Stimulated activated CD8-positive, alpha-beta memory T cell treated with anti-CD3 and anti-CD28 coated beads, Interleukin-4, amount 100 ng/mL, for 1 hour (primary cell): ENCODE measurements around the gene COBL.

Experiments used
- DNase-seq, 2 donors: peaks; one replicate each; pipeline ENCODE4 v3.0.0-alpha.2; 2020; ENCODE audit warnings: low read depth in 2 of 2, low spot score in 1 of 2

The COBL gene

DNA sequence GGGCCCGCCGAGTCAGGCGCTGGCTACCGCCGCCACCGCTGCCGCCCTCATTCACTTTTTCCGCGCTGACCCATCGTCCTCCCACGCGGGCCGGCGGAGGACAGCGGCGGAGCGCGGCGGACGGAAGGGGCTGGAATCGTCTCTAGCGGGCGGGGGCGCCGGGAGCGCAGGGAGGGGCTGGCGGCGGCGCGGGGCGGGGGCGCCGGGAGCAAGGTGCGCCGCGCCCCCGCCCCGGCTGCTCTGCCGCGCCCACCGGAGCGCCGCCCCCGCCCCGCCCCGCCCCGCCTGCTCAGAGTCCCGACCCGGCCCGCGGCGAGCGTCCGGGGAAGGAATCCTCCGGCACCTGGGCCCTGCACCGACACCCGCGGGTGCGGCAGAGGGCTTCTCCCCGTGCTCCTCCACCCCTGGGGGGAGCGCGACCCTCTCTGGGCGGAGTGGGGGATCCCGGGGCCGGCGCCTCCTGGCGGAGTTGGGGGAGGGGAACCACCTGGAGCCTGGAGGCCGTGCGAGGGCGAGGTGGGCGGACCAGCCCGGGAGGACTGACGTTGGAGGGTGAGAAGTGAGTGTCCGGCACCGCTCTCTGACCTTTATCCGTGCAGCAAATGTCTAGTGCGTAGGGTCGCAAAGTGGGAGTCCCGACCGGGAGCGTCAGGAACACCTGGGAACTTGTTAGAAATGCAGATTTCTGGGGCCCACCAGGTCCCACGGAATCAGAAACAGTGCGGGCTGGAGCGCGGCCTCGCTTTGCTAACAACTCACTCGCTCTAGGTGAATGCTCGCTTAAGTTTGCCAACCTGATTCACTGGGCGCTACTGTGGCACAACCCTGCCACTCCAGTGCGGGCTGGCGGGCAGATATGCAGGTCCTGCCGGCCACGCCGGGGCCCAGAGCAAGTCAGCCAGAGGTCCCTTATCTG is at the start of gene COBL:
COBL (minus strand) TSS at position 144 of the 916 bp plus-strand sequence. CDS start 176 bp downstream, outside the sequence.
- DNase-seq, result no peak

- DNase-seq, result no peak
Measured at GRCh38 chr7:51366172-51366728, 49.6 kb upstream of the COBL start.

DNA sequence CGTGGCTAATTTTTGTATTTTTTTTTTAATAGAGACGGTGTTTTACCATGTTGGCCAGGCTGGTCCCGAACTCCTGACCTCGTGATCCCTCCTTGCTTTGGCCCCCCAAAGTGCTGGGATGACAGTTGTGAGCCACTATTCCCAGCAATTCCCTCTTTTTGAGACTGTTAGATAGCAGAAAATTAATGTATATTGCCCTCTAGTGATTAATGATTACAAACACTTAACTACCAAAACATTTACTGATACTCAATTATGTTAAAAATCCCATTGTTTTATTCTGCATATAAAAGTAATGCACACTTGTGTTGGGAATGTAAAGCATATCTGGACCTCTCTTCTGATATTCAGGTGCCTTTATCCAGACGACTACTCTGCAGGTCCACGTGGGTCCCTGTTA is 41.2 kb upstream of the COBL start:
- no peak for DNase-seq

DNA sequence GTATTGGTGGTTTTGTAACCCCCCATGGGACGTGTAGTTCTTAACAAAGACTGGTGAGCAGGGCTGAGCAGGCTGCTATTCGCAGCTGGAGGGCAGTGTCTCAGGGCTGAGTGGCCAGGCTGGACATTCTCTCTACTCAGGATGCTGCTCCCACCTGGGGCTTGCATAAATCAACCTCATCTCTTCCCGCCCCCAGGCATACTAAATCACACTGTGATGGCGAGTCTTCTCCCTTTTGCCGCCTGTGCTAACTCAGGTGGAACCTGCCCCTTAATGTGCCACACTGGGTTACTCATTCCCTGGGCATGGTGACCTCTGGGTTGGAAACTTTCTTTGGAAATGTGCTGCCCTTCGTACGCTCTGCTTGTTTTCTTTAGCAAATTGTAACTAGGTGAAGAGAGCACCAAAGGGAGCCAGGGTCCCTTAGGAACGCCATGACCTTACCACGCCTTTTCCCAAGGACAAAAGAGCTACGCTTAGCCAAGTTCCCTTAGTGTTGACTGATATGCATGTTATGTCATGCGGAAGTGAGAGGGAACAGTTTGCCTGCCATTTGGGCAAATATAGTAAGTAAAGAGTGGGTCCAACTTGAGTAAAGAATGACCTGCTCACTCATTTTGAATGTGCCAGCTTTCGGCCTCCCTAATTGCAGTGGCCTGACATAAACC is 40.4 kb upstream of the COBL start:
- DNase-seq, result no peak

GRCh38 chr7:51354897-51355296 is 38.3 kb upstream of the COBL start:
- no peak for DNase-seq

- no peak for DNase-seq
Measured at GRCh38 chr7:51354434-51354833, 37.8 kb upstream of the COBL start.

GRCh38 chr7:51352174-51353100 is 35.8 kb upstream of the COBL start:
- no peak for DNase-seq

DNA sequence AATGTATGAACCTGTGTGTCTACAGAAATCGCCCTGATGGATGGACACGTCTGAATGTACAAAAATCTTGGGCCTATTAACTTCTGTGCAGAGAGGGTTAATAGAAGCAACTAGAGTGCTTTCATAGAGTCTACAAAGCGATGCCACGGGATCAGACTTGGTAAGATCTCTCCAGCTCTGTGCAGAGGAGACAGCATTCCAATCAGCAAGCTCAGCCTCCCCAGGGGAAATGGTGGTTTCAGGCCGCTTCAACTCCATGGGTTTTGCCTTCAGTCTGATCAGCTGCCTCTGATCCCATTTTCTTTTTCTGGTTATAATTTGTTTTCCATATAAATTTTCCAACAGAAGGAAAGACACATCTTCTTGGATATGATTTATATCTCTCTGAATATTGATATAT is 35.1 kb upstream of the COBL start:
- no peak for DNase-seq

GRCh38 chr7:51350546-51350896 is 33.9 kb upstream of the COBL start:
- no peak for DNase-seq

GRCh38 chr7:51349820-51350545 is 33.4 kb upstream of the COBL start:
- no peak for DNase-seq

DNA sequence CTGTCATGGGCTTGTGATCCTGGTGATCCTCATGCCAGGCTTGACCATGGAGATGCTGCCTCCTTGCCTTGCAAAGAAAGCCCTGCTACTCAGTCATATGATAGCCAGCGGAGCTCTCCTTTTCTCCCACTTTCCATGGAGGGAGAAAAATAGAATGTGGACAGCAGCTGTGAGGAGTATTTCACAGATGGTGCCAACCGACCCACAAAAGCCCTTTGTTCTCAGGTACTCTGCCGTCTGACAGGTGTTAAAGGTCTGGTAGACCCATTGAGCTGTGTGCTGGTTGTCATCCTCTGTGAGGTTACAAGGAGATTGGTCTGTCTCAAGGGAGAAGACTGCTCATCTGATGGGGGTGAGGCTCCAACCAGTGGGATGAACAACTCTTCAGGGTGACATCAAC is 29.5 kb upstream of the COBL start:
- no peak for DNase-seq

DNA sequence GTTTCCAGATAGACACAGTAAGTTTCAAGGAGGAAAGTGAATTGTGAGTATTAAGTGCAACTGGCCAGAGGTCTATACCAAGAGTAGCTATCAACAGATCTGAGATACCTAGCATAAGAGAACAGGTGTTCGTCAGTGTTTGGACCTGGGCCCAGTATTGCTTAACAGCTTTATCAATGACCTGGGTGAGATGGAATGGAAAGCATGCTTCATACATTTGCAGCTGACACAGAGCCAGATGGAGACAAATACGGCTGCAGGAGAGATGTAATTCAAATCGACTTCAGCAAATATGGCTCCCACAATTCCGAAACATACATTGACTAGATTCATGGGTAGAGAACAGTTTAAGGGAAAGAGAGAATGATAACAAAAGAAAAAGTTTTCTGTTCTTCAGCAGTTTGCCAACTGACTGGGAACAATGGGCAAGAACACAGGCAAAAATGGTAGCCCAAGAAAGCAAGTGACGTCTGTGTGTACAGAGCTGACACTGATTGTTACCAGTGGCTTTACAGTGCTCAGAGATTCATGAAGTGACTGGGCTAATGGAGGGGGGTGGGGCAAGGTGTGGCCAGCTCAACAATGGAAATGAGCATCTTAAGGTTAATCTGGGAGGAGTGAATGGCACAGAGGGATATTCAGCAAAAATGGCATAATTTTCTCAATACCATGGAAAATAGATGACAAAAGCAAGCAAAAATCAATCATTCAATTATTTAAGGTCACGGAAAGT is 28.0 kb upstream of the COBL start:
- DNase-seq, result no peak

DNA sequence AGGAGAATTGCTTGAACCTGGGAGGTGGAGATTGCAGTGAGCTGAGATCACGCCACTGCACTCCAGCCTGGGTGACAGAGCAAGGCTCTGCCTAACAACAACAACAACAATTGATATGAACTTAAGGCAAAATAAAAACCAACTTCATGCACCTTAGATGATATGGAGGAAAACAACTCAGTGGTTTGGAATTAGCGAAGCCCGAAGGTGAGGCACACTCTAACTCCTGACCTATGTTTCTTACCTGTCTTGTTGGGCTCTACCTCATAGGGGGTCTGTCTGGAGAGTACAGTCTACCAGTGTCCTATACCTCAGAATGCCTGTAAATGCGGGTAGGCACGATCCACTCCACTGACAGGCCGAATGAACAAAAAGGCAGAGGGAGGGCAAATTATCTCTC is 24.3 kb upstream of the COBL start:
- no peak for DNase-seq

GRCh38 chr7:51340029-51340838 is 23.6 kb upstream of the COBL start:
- DNase-seq, result no peak

DNA sequence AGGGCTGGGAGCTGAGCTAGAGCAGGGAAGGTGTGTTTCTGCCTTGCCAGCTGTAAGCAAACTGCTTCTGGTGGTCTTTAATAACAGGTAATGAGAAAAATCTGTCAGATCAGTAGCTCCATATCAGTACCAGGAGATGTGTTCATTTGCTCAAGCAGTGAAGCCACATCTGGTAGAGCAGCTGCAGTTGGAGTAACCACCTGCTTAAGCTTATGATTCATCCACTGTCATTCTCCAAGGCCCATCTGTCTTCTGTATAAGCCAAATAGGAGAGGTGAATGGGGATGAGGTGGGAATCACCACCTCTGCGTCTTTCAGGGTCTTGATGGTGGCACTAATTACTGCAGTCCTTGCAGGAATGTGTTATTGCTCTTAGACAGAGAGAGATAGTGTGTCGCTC is 18.4 kb upstream of the COBL start:
- no peak for DNase-seq

- DNase-seq, result no peak
Measured at GRCh38 chr7:51329696-51330263, 13.2 kb upstream of the COBL start.

DNA sequence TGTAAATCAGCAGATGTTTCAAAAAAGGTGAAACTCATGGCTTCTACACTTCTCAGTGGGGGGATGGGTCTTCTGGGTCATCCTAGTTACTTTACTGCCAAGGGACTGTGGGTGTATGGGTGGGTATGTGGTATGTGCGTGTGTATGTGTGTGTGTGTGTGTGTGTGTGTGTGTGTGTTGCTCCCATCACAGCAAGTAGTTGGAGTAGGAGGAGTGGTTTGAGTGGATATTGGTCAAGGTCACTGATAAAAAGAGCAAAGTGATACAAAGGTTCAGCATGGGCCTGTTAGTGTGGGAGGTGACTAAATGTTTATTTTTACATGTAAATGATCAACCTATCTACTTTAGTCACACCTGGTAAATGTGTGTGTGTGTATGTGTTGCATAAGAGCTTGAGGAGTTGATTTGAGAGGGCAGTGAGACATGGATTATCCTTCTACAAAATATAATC is 11.8 kb upstream of the COBL start:
- DNase-seq, result no peak

DNA sequence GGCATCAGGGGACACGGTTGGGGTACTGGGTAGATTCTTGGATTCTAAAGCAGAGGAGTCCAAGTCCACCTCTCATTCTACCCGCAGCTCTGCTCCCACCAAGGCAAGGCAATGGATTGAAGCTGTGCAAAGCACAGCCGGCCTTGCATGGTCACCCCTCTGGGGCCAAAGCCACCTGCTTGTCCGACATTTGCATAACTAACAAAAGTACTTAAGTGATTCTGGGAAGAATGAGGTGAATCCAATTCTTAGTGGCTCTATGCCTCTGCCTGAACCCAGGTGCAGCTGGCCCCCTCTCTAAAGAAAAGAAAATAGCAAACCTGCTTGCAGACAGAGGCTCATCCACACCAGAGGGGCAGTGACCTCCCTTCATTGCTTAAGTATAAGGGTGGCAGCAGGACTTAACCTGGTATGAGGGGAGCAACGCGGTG is 10.7 kb upstream of the COBL start:
- no peak for DNase-seq
